A673 (cell line): ENCODE data around the gene ZNF254.
"Not testable (repeated sequence)": the region's sequence is repeated elsewhere in the genome, so short reads cannot be mapped to it uniquely, and the experiment has no call there.

Experiments used
- CTCF ChIP-seq: fragments of 300-800, 200-600 bp; sonication (generic); conservative IDR thresholded peaks from 2 replicates; pipeline ENCODE4 v1.5.1; 2017; ENCODE audit warnings: low read depth, mild to moderate bottlenecking, antibody characterized with exemption, low read length, moderate library complexity, mixed read lengths
- EZH2 ChIP-seq: fragments of 200-600 bp; sonication (generic); IDR thresholded peaks from 2 replicates; pipeline ENCODE4 v1.6.1; 2017; ENCODE audit warnings: borderline replicate concordance, low read depth, mild to moderate bottlenecking, mixed read lengths, antibody characterized with exemption, low read length; ENCODE audit not compliant: poor library complexity, severe bottlenecking

- not testable (repeated sequence) for TF ChIP-seq EZH2, CTCF
These were observed 45.7 kb upstream of the ZNF254 start for GRCh38 chr19:24041326-24041725.
